K562 (cell line): ENCODE results near the gene HLA-DRB1.

Experiments used
- ATF2 ChIP-seq: sonication (generic); formaldehyde crosslinking; IDR thresholded peaks from 2 replicates; pipeline ENCODE4 v1.8.1; 2022; ENCODE audit warnings: missing genetic modification reagents
- ATF6 ChIP-seq: sonication (generic); formaldehyde crosslinking; IDR thresholded peaks from 2 replicates; pipeline ENCODE4 v1.4.0; 2020; ENCODE audit warnings: mild to moderate bottlenecking, missing genetic modification reagents
- BACH1 ChIP-seq: fragments of 200-800 bp; sonication (Bioruptor generic); IDR thresholded peaks from 2 replicates; pipeline ENCODE4 v1.6.1; 2016; ENCODE audit warnings: missing genetic modification characterization, missing compliant biosample characterization
- CTCF ChIP-seq, 3 experiments: IDR thresholded peaks in 2 of 3; conservative IDR thresholded peaks in 1 of 3; 2 replicates each; pipeline ENCODE4 v1.5.1; 2011 to 2012; ENCODE audit warnings: low read length in 3 of 3, mild to moderate bottlenecking in 3 of 3, control low read depth in 2 of 3, improper control_type of control experiment in 1 of 3, inconsistent platforms in 1 of 3, low read depth in 1 of 3, mixed read lengths in 1 of 3, moderate library complexity in 1 of 3; ENCODE audit not compliant: insufficient read depth in 2 of 3
- TAF1 ChIP-seq: IDR thresholded peaks from 2 replicates; pipeline ENCODE4 v1.6.1; 2011; ENCODE audit warnings: mild to moderate bottlenecking, low read length, moderate library complexity; ENCODE audit not compliant: insufficient read depth, control insufficient read depth, severe bottlenecking; ENCODE audit errors: extremely low read depth
- THAP7 ChIP-seq: fragments of 250-450 bp; sonication (Bioruptor Pico); IDR thresholded peaks from 2 replicates; pipeline ENCODE4 v1.5.0; 2021

GRCh38 chr6:32554116-32554965 is 35.3 kb downstream of the HLA-DRB1 start:
- no peak for TF ChIP-seq ATF6 (CRISPR knock-in tag)
- no peak for TF ChIP-seq ATF2
- no peak for TF ChIP-seq BACH1 (tag)
- TF ChIP-seq CTCF (IDR thresholded peaks at IDR 0.05 in 2 of 3, conservative IDR thresholded peaks at IDR 0.05 in 1 of 3; ENCODE audit: insufficient read depth in 2 of 3, low read depth in 1 of 3, low read length in 3 of 3), result no peak
- no peak for TF ChIP-seq THAP7
- no peak for TF ChIP-seq TAF1
